Transverse colon (tissue), 4 donors: ENCODE results near the gene COL20A1. TPM values are rescaled to one million over a fixed set of nuclear protein-coding genes. Genes with fewer than 3 reads are reported as not detected.

Source experiments
- DNase-seq: peaks from one replicate; pipeline ENCODE4 v3.0.0-alpha.2; 2019
- H3K27ac ChIP-seq, 4 donors: fragments of 200-600 bp; sonication (generic); 2 replicates each; pipeline ENCODE4 v1.5.1; 2016 to 2018; ENCODE audit warnings: inconsistent platforms in 4 of 4
- H3K27me3 ChIP-seq: fragments of 200-600 bp; sonication (generic); 2 replicates; pipeline ENCODE4 v1.5.1; 2017; ENCODE audit warnings: inconsistent platforms
- H3K36me3 ChIP-seq, 4 donors: fragments of 200-600 bp; sonication (generic); 2 replicates each; pipeline ENCODE4 v1.5.1; 2017 to 2019; ENCODE audit warnings: inconsistent platforms in 4 of 4
- H3K4me1 ChIP-seq, 4 donors: fragments of 200-600 bp; sonication (generic); 2 replicates each; pipeline ENCODE4 v1.5.1; 2017 to 2020; ENCODE audit warnings: inconsistent platforms in 4 of 4
- H3K4me3 ChIP-seq, 4 donors: fragments of 200-600 bp; sonication (generic); 1 replicate in 1 of 4; 2 replicates in 3 of 4; pipeline versions ENCODE4 v1.5.1 to v1.6.1; 2017 to 2019; ENCODE audit warnings: inconsistent platforms in 4 of 4
- H3K9me3 ChIP-seq, 2 donors: fragments of 200-600 bp; sonication (generic); 2 replicates each; pipeline ENCODE4 v1.5.1; 2017 to 2019; ENCODE audit warnings: inconsistent platforms in 2 of 2
- EP300 ChIP-seq: sonication (generic); formaldehyde crosslinking; IDR thresholded peaks from one replicate; pipeline ENCODE4 v1.6.1; 2017; ENCODE audit warnings: antibody characterized with exemption, low read depth
- POLR2A ChIP-seq: fragments of 450-650 bp; IDR thresholded peaks from one replicate; pipeline ENCODE4 v1.6.1; 2016; ENCODE audit warnings: antibody characterized with exemption, mild to moderate bottlenecking, moderate library complexity
- POLR2AphosphoS5 ChIP-seq, 3 donors: sonication (generic); formaldehyde crosslinking; IDR thresholded peaks; one replicate each; pipeline ENCODE4 v1.6.1; 2016; ENCODE audit warnings: antibody characterized with exemption in 3 of 3
- WGBS, 2 donors: methylation state at CpG; one replicate each; pipeline ENCODE4 v1.1.5; 2018; ENCODE audit warnings: low coverage in 1 of 2; 5-methylcytosine and 5-hydroxymethylcytosine counted together
- in situ Hi-C, 4 donors: fragments of 200-750 bp; cut with MboI; loops; one replicate each; pipeline versions ENCODE4 v1.15.0 to v1.15.1; 2017; ENCODE audit warnings: low sequenced_read_pairs in 3 of 4, low pct_ligation_motif_present in 1 of 4, low pct_unique_long_range_greater_than_20kb in 1 of 4
- intact Hi-C: fragments of 100-400 bp; cut with DNase I; formaldehyde crosslinking; loops from one replicate; pipeline ENCODE4 v1.15.1; 2023; ENCODE audit warnings: low total_unique reads
- total RNA-seq, 4 donors: library from RNA; depleted of rRNA; stranded (reverse); fragments of >200 nt; gene quantifications; one replicate each; pipeline ENCODE4 v1.1.0, GENCODE V29; 2016
- TF ChIP-seq, protein P1 (sequence below), 5 experiments: fragments of 200-600 bp in 3 of 5; fragments of 450-650 bp in 2 of 5; sonication (generic) in 3 of 5; IDR thresholded peaks; 1 replicate in 2 of 5; 2 replicates in 3 of 5; pipeline ENCODE4 v1.5.1; 2016 to 2017; ENCODE audit warnings: antibody characterized with exemption in 5 of 5, inconsistent platforms in 3 of 5, mild to moderate bottlenecking in 2 of 5, moderate library complexity in 1 of 5

The COL20A1 gene
- total RNA-seq, 4 donors from 2014 or later = 43.8 TPM; not detected in 3

DNA sequence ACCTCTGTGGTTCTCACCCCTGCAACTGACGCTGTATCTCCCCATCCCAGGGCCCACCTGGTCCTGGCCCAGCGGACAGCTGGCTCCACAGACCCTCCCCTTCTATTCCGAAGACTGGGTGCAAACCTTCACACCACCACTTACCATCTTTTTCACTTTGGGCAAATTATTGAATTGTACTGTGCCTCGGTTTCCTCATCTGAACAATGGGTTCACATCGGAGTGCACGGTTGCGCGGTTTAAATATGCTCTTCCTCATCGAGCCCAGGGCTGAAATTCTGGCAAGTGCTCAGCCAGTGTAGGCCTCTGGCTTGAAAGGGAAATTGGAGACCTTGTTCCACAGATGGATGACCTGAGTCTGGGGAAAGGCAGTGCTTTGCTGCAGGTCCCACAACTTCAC lies 23.3 kb upstream of the COL20A1 start:
- in situ Hi-C loops = no loop called here
- Histone ChIP-seq H3K9me3 (no peaks in the 10 kb centered on the region), H3K4me1 (peaks cover 13 to 23% (median 18%) of the 10 kb centered on the region in 4 donors), H3K27ac (no peak overlapping the region), H3K27me3 (peaks cover 25% of the 10 kb centered on the region), H3K4me3 (no peak overlapping the region), H3K36me3 (no peaks in the 10 kb centered on the region)
- 65 to 86% methylated on average over 2 to 9 of the region's 9 CpGs for WGBS, 2 donors
- TF ChIP-seq, protein P1, sequence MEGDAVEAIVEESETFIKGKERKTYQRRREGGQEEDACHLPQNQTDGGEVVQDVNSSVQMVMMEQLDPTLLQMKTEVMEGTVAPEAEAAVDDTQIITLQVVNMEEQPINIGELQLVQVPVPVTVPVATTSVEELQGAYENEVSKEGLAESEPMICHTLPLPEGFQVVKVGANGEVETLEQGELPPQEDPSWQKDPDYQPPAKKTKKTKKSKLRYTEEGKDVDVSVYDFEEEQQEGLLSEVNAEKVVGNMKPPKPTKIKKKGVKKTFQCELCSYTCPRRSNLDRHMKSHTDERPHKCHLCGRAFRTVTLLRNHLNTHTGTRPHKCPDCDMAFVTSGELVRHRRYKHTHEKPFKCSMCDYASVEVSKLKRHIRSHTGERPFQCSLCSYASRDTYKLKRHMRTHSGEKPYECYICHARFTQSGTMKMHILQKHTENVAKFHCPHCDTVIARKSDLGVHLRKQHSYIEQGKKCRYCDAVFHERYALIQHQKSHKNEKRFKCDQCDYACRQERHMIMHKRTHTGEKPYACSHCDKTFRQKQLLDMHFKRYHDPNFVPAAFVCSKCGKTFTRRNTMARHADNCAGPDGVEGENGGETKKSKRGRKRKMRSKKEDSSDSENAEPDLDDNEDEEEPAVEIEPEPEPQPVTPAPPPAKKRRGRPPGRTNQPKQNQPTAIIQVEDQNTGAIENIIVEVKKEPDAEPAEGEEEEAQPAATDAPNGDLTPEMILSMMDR (IDR thresholded peaks at IDR 0.05) = no peak
- intact Hi-C loops = no loop called here
- DNase-seq = no peak

DNA sequence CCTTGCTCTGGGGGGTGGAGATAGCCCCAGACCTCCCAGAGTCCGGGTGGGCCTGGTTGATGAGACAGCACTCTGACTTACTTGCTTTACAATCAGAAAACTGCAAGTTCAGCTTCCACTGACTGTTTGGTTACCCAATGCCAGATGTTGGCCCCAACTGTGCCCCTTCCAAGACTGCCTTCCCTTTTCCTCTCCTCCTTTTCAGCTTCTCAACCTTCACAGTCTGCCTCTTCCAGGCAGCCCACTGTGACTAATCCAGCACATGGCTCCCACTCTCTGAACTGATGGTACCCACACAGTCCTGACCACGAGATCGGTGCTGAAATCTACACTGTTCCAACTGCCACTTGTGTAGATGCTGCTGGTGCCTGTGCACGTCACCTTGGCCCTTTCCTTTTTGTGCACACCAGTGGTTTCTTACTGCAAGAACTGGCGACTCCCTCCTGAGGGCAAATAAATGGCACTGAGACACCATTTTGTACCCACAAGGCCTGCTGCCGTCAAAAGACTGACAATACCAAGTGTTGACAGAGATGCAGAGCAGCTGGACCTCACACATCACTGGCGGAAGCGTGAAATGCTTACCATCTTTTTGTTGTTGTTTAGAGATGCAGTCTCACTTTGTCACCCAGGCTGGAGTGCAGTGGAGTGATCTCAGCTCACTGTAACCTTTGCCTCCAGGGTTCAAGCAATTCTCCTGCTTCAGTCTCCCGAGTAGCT lies 22.2 kb upstream of the COL20A1 start:
- intact Hi-C loops = no loop called here
- WGBS, 2 donors = 92% methylated on average over 9 of the region's 9 CpGs; no CpG with 5 or more reads in 1 of the 2 donors
- Histone ChIP-seq H3K4me3 (no peak overlapping the region), H3K4me1 (peaks cover 13 to 27% (median 19%) of the 10 kb centered on the region in 4 donors), H3K36me3 (no peaks in the 10 kb centered on the region), H3K9me3 (no peaks in the 10 kb centered on the region), H3K27ac (no peak overlapping the region), H3K27me3 (peaks cover 18% of the 10 kb centered on the region)
- DNase-seq = no peak
- in situ Hi-C loops = no loop called here
- TF ChIP-seq EP300 (no peak), POLR2A (no peak), POLR2AphosphoS5 (IDR thresholded peaks at IDR 0.05) (no peak)
- TF ChIP-seq, protein P1 (IDR thresholded peaks at IDR 0.05) = no peak

DNA sequence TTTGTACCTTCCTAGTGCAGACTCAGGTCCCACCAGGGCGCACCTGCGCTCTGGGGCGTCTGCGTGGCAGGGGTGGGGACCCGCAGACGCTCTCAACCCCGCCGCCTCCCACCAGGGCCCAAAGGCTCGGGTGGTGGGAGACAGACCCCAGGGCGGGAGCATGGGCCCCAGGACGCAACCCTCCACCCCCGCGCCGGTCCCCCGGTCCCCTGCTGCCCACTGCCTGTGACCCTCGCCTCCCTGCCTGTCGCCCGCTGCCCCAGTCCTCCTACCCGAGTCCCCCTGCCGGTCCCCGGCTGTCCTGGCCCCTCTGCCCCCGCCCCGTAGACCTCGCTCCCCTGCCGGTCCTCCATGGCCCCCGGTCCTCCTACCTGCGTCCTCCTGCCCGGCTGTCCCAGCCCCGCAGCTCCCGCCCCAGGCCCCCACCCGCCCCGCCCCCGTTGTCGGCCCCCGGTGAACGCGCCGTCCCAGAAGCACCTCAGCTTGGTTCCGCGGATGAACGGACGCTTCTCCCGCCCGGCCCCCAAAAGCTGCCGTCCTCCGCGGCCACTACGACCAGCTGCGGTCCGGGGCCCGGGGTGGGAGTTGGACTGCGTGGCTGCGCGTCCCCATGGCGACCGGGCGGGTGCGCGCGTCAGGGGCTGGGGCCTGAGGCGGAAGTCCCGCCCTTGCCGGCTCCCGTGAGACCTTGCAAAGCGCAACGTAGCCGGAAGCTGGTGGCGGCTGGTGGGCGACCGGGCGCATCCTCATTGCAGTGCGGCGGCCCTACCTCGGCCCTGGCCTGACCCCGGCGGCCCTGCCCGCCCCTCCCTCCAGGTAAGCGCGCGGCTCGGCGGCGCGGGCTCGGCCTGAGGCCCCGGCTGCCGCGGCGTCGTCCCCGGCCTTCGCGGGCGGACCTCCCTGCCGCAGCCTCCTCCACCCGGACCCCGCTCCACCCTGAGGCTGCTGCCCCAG lies 20.6 kb upstream of the COL20A1 start, which contains the start of gene ARFGAP1:
Gene ARFGAP1 (plus strand): TSS at position 709 of the 954 bp plus-strand sequence. CDS start 2,768 bp downstream, outside the sequence.
- TF ChIP-seq, protein P1 (IDR thresholded peaks at IDR 0.05) = no peak
- TF ChIP-seq POLR2AphosphoS5 (IDR thresholded peaks at IDR 0.05) = peak; percentile 63 to 85 (median 81)
- TF ChIP-seq POLR2A = peak; percentile 58
- Histone ChIP-seq H3K27me3 (peaks cover 5% of the 10 kb centered on the region), H3K36me3 (peaks cover 0 to 5% (median 0%) of the 10 kb centered on the region in 4 donors), H3K4me1 (peaks cover 13 to 27% (median 19%) of the 10 kb centered on the region in 4 donors), H3K4me3 (peak within 1 kb of the TSS; percentile 93 to 100 (median 95)), H3K9me3 (no peaks in the 10 kb centered on the region), H3K27ac (peak within 1 kb of the TSS; percentile 82 to 85 (median 84))
- intact Hi-C loops (no loop called here), in situ Hi-C loops (no loop called here)
- 0% methylated on average over 52 of the region's 97 CpGs; no CpG with 5 or more reads in 1 of the 2 donors for WGBS, 2 donors
- DNase-seq = peak; percentile 92

GRCh38 chr20:63273059-63273579 lies 19.9 kb upstream of the COL20A1 start:
- H3K36me3 ChIP-seq = peaks cover 0 to 6% (median 0%) of the 10 kb centered on the region in 4 donors
- peak overlapping the region; percentile 93 to 100 (median 95) for H3K4me3 ChIP-seq
- intact Hi-C loops = no loop called here
- DNase-seq = no peak
- H3K27ac ChIP-seq = peak overlapping the region; percentile 82 to 85 (median 84)
- in situ Hi-C loops = no loop called here
- TF ChIP-seq EP300 = no peak
- TF ChIP-seq, protein P1 (IDR thresholded peaks at IDR 0.05) = no peak
- TF ChIP-seq POLR2AphosphoS5 (IDR thresholded peaks at IDR 0.05) = no peak
- TF ChIP-seq POLR2A = no peak
- 0% methylated on average over 3 to 30 of the region's 37 CpGs for WGBS, 2 donors
- H3K9me3 ChIP-seq = no peaks in the 10 kb centered on the region
- no peaks in the 10 kb centered on the region for H3K27me3 ChIP-seq
- H3K4me1 ChIP-seq = peaks cover 13 to 27% (median 19%) of the 10 kb centered on the region in 4 donors
